Smooth muscle cell (in vitro differentiated cells): ENCODE data around the gene OTOGL. TPM values are rescaled to one million over a fixed set of nuclear protein-coding genes. Genes with fewer than 3 reads are reported as not detected.

ENCODE experiments used
- DNase-seq: peaks from one replicate; lab custom pipeline; 2025; ENCODE audit not compliant: unreplicated experiment; lab: John Stamatoyannopoulos, UW
- H2AFZ ChIP-seq: fragments of 200-600 bp; sonication (generic); 2 replicates; pipeline ENCODE4 v1.6.0; 2016; ENCODE audit warnings: antibody characterized with exemption, low read depth, mild to moderate bottlenecking
- H3F3A ChIP-seq: fragments of 200-600 bp; sonication (generic); 2 replicates; pipeline ENCODE4 v1.6.0; 2017; ENCODE audit warnings: antibody characterized with exemption, low read depth
- H3K27ac ChIP-seq: fragments of 200-600 bp; sonication (generic); 2 replicates; pipeline ENCODE4 v1.5.1; 2016; ENCODE audit warnings: low read depth, mild to moderate bottlenecking
- H3K27me3 ChIP-seq: fragments of 200-600 bp; sonication (generic); 2 replicates; pipeline ENCODE4 v1.6.1; 2016; ENCODE audit warnings: low read depth, mild to moderate bottlenecking
- H3K36me3 ChIP-seq: fragments of 200-600 bp; sonication (generic); 2 replicates; pipeline ENCODE4 v1.5.1; 2016; ENCODE audit warnings: low read depth
- H3K4me1 ChIP-seq: fragments of 200-600 bp; sonication (generic); 2 replicates; pipeline ENCODE4 v1.5.1; 2016; ENCODE audit warnings: low read depth
- H3K4me2 ChIP-seq: fragments of 200-600 bp; sonication (generic); 2 replicates; pipeline ENCODE4 v1.6.0; 2016; ENCODE audit warnings: mild to moderate bottlenecking
- H3K4me3 ChIP-seq: fragments of 200-600 bp; sonication (generic); 2 replicates; pipeline ENCODE4 v1.5.1; 2016; ENCODE audit warnings: mild to moderate bottlenecking
- H3K79me2 ChIP-seq: fragments of 200-600 bp; sonication (generic); 2 replicates; pipeline ENCODE4 v1.6.0; 2016; ENCODE audit warnings: low read depth, mild to moderate bottlenecking
- H3K9ac ChIP-seq: fragments of 200-600 bp; sonication (generic); 2 replicates; pipeline ENCODE4 v1.6.0; 2016; ENCODE audit warnings: low read depth
- H3K9me3 ChIP-seq: fragments of 200-600 bp; sonication (generic); replicated peaks from 2 replicates; pipeline ENCODE4 v1.5.1; 2016; ENCODE audit warnings: low read depth
- H4K20me1 ChIP-seq: fragments of 200-600 bp; sonication (generic); 2 replicates; pipeline ENCODE4 v1.6.0; 2016; ENCODE audit warnings: low read depth
- WGBS: methylation state at CpG from one replicate; pipeline ENCODE4 v1.1.7; 2016; ENCODE audit warnings: low lambda C conversion rate; 5-methylcytosine and 5-hydroxymethylcytosine counted together
- polyA plus RNA-seq: library from polyadenylated mRNA; unstranded; fragments of >200 nt; fragmentation: Nextera tagmentation; extraction: Ambion mirVana; gene quantifications from 2 replicates; pipeline ENCODE4 v1.2.1, GENCODE V29; 2016
- total RNA-seq: library from RNA; depleted of rRNA; stranded (reverse); fragments of >200 nt; gene quantifications from 2 replicates; pipeline ENCODE4 v1.2.3, GENCODE V29; 2014
- TF ChIP-seq, protein P1 (sequence below): fragments of 200-600 bp; sonication (generic); IDR thresholded peaks from 2 replicates; pipeline ENCODE4 v1.5.1; 2017; ENCODE audit warnings: borderline replicate concordance, mild to moderate bottlenecking, antibody characterized with exemption; ENCODE audit not compliant: insufficient read depth, poor library complexity, severe bottlenecking

OTOGL gene
- total and polyA plus RNA-seq, 2 experiments from 2014 or later, result 0.09 TPM; not detected in 1

DNA sequence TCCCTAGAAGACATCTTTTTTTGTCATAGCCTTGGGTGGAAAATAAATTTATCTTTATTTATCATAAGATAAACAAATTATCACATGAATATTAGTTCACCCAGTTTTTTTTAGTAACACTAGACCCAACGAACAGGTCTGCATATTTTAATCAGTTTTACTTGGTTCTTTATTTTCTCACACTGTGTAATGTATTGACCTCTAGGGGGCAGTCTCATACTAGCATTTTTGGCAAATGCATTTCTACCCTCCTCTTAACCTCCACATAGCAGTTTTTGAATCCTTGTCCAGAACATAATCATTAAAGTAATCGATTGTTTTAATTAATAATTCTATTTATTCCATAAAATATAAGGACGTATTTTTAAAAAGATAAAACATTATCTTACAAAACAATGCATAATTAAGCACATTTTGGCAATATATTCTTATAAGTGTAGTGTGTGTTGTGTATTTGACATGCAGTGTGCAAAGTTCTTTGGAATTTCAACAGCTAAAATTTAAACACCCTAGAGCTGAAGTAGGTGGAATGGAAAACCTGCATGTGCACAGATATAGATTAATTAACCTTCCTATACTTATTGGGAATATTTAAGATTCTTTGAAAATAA lies 313.1 kb downstream of the OTOGL start:
- no peaks in the 10 kb centered on the region for H3F3A ChIP-seq
- DNase-seq, result no peak
- 11% methylated on average over 3 of the region's 3 CpGs for WGBS

DNA sequence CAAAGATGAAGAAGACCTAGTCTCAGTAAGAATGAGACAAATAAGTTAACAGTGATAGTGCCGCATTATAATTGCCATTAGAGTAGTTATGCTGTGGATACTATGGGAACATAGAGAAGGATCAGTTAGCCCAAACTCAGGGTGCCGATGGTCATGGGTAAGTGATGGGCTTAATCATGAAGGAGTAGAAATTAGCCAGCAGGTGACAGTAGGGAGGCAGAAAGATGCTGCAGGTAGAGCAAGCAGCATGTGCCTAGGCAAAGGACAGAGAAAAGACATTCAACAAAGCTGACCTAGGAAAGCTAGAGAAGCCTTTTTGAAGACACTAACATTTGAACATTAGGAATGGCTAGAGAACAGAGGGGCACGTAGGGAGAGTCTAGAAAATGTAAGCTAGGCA lies 314.1 kb downstream of the OTOGL start:
- Histone ChIP-seq H3K27ac (no peak overlapping the region), H3K79me2 (no peaks in the 10 kb centered on the region), H2AFZ (no peak overlapping the region), H3K36me3 (no peaks in the 10 kb centered on the region), H4K20me1 (no peaks in the 10 kb centered on the region), H3K4me1 (no peaks in the 10 kb centered on the region), H3F3A (no peaks in the 10 kb centered on the region), H3K4me3 (no peak overlapping the region), H3K9me3 (no peaks in the 10 kb centered on the region), H3K4me2 (no peak overlapping the region), H3K9ac (no peak overlapping the region), H3K27me3 (peaks cover 10% of the 10 kb centered on the region)
- TF ChIP-seq, protein P1, sequence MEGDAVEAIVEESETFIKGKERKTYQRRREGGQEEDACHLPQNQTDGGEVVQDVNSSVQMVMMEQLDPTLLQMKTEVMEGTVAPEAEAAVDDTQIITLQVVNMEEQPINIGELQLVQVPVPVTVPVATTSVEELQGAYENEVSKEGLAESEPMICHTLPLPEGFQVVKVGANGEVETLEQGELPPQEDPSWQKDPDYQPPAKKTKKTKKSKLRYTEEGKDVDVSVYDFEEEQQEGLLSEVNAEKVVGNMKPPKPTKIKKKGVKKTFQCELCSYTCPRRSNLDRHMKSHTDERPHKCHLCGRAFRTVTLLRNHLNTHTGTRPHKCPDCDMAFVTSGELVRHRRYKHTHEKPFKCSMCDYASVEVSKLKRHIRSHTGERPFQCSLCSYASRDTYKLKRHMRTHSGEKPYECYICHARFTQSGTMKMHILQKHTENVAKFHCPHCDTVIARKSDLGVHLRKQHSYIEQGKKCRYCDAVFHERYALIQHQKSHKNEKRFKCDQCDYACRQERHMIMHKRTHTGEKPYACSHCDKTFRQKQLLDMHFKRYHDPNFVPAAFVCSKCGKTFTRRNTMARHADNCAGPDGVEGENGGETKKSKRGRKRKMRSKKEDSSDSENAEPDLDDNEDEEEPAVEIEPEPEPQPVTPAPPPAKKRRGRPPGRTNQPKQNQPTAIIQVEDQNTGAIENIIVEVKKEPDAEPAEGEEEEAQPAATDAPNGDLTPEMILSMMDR, result no peak
- 87% methylated on average over 3 of the region's 3 CpGs for WGBS
- DNase-seq, result no peak

More for the DNA sequence above, 313.1 kb downstream of the OTOGL start:
- no peaks in the 10 kb centered on the region for H3K9me3 ChIP-seq
- no peaks in the 10 kb centered on the region for H3K36me3 ChIP-seq
- peaks cover 10% of the 10 kb centered on the region for H3K27me3 ChIP-seq
- H2AFZ ChIP-seq, result no peak overlapping the region
- H3K4me2 ChIP-seq, result no peak overlapping the region
- no peak overlapping the region for H3K9ac ChIP-seq
- H3K27ac ChIP-seq, result no peak overlapping the region
- H4K20me1 ChIP-seq, result no peaks in the 10 kb centered on the region
- no peak overlapping the region for H3K4me3 ChIP-seq
- TF ChIP-seq, protein P1, result peak; percentile 89
- H3K4me1 ChIP-seq, result no peaks in the 10 kb centered on the region
- H3K79me2 ChIP-seq, result no peaks in the 10 kb centered on the region

DNA sequence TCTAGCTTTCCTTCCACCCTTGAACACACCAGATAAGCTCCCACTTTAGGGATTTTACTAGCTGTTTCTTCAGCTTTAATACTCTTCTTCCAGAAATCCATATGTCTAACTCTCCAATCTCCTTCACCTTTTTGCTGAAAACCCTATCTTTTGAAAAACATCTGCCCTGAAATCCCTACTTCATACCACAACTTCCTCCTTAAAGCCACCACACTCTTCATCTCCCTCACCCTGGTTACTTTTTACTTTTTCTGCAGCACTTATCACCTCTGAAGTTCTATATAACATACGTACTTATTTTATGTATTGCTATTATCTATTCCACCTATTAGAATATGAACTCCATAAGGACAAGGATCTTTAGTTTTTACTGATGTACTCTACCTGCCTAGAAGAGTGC lies 316.1 kb downstream of the OTOGL start:
- DNase-seq, result no peak
- Histone ChIP-seq H3K4me1 (no peaks in the 10 kb centered on the region), H3K4me3 (no peak overlapping the region), H2AFZ (no peak overlapping the region), H3K79me2 (no peaks in the 10 kb centered on the region), H3K4me2 (no peak overlapping the region), H3K9me3 (no peaks in the 10 kb centered on the region), H3K27ac (no peak overlapping the region), H3F3A (no peaks in the 10 kb centered on the region), H4K20me1 (no peaks in the 10 kb centered on the region), H3K27me3 (peaks cover 10% of the 10 kb centered on the region), H3K9ac (no peak overlapping the region), H3K36me3 (no peaks in the 10 kb centered on the region)
- 86% methylated on average over 1 of the region's 1 CpG for WGBS
- TF ChIP-seq, protein P1, result no peak

DNA sequence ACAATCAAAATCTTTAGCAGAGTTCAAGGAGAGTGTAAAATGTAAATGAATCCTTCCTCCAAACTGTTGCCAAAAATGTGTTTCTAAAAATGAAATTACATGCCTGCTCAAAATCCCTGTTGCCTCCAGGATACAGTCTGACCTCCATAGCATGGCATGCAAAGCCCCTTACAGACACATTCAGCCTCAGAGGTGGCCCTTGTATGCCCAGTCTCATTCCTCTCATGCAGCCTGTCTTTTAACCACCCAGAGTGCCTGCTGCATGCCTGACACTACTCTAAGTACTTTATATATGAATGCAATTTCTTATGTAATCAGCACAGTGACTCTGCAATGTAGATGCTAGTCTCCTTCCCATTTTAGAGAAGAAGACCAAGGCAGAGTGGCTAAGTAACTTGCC lies 320.3 kb downstream of the OTOGL start:
- Histone ChIP-seq H3K4me2 (no peak overlapping the region), H3K9me3 (no peaks in the 10 kb centered on the region), H3K9ac (no peak overlapping the region), H2AFZ (no peak overlapping the region), H3K27me3 (peaks cover 4% of the 10 kb centered on the region), H3K4me3 (no peak overlapping the region), H3K36me3 (no peaks in the 10 kb centered on the region), H3K79me2 (no peaks in the 10 kb centered on the region), H3K4me1 (no peaks in the 10 kb centered on the region), H3K27ac (no peak overlapping the region), H3F3A (no peaks in the 10 kb centered on the region), H4K20me1 (no peaks in the 10 kb centered on the region)
- TF ChIP-seq, protein P1, result no peak
- no peak for DNase-seq
